ENCODE results near the gene FCGR3A.
"Not testable (repeated sequence)": the region's sequence is repeated elsewhere in the genome, so short reads cannot be mapped to it uniquely, and the experiment has no call there.

GRCh38 chr1:161547995-161548741 is 1.4 kb downstream of the FCGR3A start:
- TF ChIP-seq EZH2 (IDR thresholded peaks at IDR 0.05; ENCODE audit: insufficient read depth, poor library complexity, severe bottlenecking); EZH2phosphoT487 (IDR thresholded peaks at IDR 0.05; ENCODE audit: insufficient read depth, low read depth): not testable (repeated sequence)
